ENCODE data around the gene FRMPD3. TPM values are rescaled to one million over a fixed set of nuclear protein-coding genes. Genes with fewer than 3 reads are reported as not detected.

The FRMPD3 gene
- total and polyA plus RNA-seq, 10 of the 15 experiments (the other 5 are each of a cell fraction or from before 2014, with no cell fraction given), result 0.01 to 0.06 (median 0.05) TPM; not detected in 6

GRCh38 chrX:107440692-107441091, 8.8 kb upstream of the FRMPD3 start:
- in situ Hi-C loops (cut with MboI) (no loop called here), intact Hi-C loops (cut with micrococcal nuclease; ENCODE audit: unreplicated experiment) (no loop called here)
- CTCF ChIA-PET, result interaction anchor here (1.3 kb wide), 1 partner anchor 542 kb away, joined by 3 read pairs; no protein-coding TSS in a partner anchor
- ATAC-seq, result no peak
- WGBS (ENCODE audit: insufficient coverage, insufficient replicate concordance, low lambda C conversion rate, missing lambda C conversion rate), result 41% methylated on average over 5 of the region's 5 CpGs
- FAIRE-seq, result no peak
- no peaks in the 10 kb centered on the region for H3K79me2 ChIP-seq (ENCODE audit: control insufficient read depth, insufficient read depth, low read length)
- H3K27ac ChIP-seq (ENCODE audit: control insufficient read depth, insufficient read depth), result no peak overlapping the region
- H3K36me3 ChIP-seq (ENCODE audit: control insufficient read depth in 2 of 2, insufficient read depth in 2 of 2, low read length in 1 of 2), result no peaks in the 10 kb centered on the region
- no peak overlapping the region for H3K4me3 ChIP-seq
- H3K4me2 ChIP-seq (ENCODE audit: control insufficient read depth, insufficient read depth), result no peak overlapping the region
- no peak for DNase-seq (ENCODE audit: low read depth, low spot score)
- no peak overlapping the region for H2AFZ ChIP-seq (ENCODE audit: control insufficient read depth, low read depth, low read length)
- no peaks in the 10 kb centered on the region; a peak in 2 of 4 replicates for H3K27me3 ChIP-seq (replicated peaks in 1 of 2; ENCODE audit: control insufficient read depth in 2 of 2, insufficient read depth in 2 of 2, low read length in 1 of 2)
- TF ChIP-seq, protein P1, sequence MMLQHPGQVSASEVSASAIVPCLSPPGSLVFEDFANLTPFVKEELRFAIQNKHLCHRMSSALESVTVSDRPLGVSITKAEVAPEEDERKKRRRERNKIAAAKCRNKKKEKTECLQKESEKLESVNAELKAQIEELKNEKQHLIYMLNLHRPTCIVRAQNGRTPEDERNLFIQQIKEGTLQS (IDR thresholded peaks at IDR 0.05; ENCODE audit: borderline replicate concordance, extremely low read depth, low read depth, low read length), result no peak
- TF ChIP-seq TARDBP (IDR thresholded peaks at IDR 0.05; ENCODE audit: borderline replicate concordance), result no peak
- TF ChIP-seq HCFC1 (IDR thresholded peaks at IDR 0.05; ENCODE audit: low read length), result no peak
- TF ChIP-seq FOXK2 (IDR thresholded peaks at IDR 0.05), result no peak
- TF ChIP-seq, protein P2, sequence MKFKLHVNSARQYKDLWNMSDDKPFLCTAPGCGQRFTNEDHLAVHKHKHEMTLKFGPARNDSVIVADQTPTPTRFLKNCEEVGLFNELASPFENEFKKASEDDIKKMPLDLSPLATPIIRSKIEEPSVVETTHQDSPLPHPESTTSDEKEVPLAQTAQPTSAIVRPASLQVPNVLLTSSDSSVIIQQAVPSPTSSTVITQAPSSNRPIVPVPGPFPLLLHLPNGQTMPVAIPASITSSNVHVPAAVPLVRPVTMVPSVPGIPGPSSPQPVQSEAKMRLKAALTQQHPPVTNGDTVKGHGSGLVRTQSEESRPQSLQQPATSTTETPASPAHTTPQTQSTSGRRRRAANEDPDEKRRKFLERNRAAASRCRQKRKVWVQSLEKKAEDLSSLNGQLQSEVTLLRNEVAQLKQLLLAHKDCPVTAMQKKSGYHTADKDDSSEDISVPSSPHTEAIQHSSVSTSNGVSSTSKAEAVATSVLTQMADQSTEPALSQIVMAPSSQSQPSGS (IDR thresholded peaks at IDR 0.05; ENCODE audit: low read length), result no peak
- no peak for TF ChIP-seq KLF5 (IDR thresholded peaks at IDR 0.05; ENCODE audit: partially characterized antibody)
- TF ChIP-seq SUPT20H (IDR thresholded peaks at IDR 0.05; ENCODE audit: borderline replicate concordance, control insufficient read depth, low read depth, low read length), result no peak
- TF ChIP-seq ZNF274 (IDR thresholded peaks at IDR 0.05; ENCODE audit: insufficient read depth, insufficient read length), result no peak
- TF ChIP-seq KDM1A (IDR thresholded peaks at IDR 0.05; ENCODE audit: borderline replicate concordance), result no peak
- RAD21 ChIA-PET (ENCODE audit: unreplicated experiment), result no interaction called here
- POLR2A ChIA-PET, result no interaction called here
- no peaks in the 10 kb centered on the region for H4K20me1 ChIP-seq (ENCODE audit: control insufficient read depth, insufficient read depth)
- no peak overlapping the region for H3K9ac ChIP-seq (ENCODE audit: control insufficient read depth, insufficient read depth, low read length)
- BruUV-seq (replicated peaks), result no TSS peak
- H3K4me1 ChIP-seq (ENCODE audit: control insufficient read depth, insufficient read depth, low read length), result no peaks in the 10 kb centered on the region
- SMC1A ChIA-PET (ENCODE audit: uncharacterized antibody, unreplicated experiment), result no interaction called here
- H3K9me3 ChIP-seq (replicated peaks; ENCODE audit: control insufficient read depth, insufficient read depth, low read length), result no peaks in the 10 kb centered on the region
